ENCODE measurements around the gene CFTR.
A peak's percentile ranks its signal among the peaks of the same experiment; 100 is the strongest.

The CFTR gene

GRCh38 chr7:117652943-117653680 lies 173.3 kb downstream of the CFTR start:
- DNase-seq (ENCODE audit: low spot score): no peak

GRCh38 chr7:117654780-117655179 lies 175.0 kb downstream of the CFTR start:
- DNase-seq (ENCODE audit: low spot score): no peak

GRCh38 chr7:117656806-117657205 lies 177.0 kb downstream of the CFTR start:
- no peak for DNase-seq (ENCODE audit: low spot score)

- no peak for DNase-seq (ENCODE audit: low spot score)
Measured at GRCh38 chr7:117659531-117660011, 179.7 kb downstream of the CFTR start.

GRCh38 chr7:117661328-117661727 lies 181.5 kb downstream of the CFTR start:
- DNase-seq (ENCODE audit: low spot score): no peak

- DNase-seq (ENCODE audit: low spot score): no peak
Measured at GRCh38 chr7:117664047-117664446, 184.2 kb downstream of the CFTR start.

- no peak for DNase-seq (ENCODE audit: low spot score)
Measured at GRCh38 chr7:117665368-117665767, 185.5 kb downstream of the CFTR start.

- DNase-seq (ENCODE audit: low spot score): no peak
Measured at GRCh38 chr7:117666031-117666430, 186.2 kb downstream of the CFTR start.

GRCh38 chr7:117666689-117667088 lies 186.9 kb downstream of the CFTR start:
- no peak for DNase-seq (ENCODE audit: low spot score)

- no peak for DNase-seq (ENCODE audit: low spot score)
Measured at GRCh38 chr7:117667456-117667855, 187.6 kb downstream of the CFTR start.

GRCh38 chr7:117669818-117670217 lies 190.0 kb downstream of the CFTR start:
- DNase-seq (ENCODE audit: low spot score): peak; percentile 43

- no peak for DNase-seq (ENCODE audit: low spot score)
Measured at GRCh38 chr7:117672453-117672852, 192.6 kb downstream of the CFTR start.

- DNase-seq (ENCODE audit: low spot score): peak; percentile 91
Measured at GRCh38 chr7:117673367-117673766, 193.5 kb downstream of the CFTR start.

GRCh38 chr7:117673839-117674238 lies 194.0 kb downstream of the CFTR start:
- DNase-seq (ENCODE audit: low spot score): peak; percentile 88

GRCh38 chr7:117674617-117675016 lies 194.8 kb downstream of the CFTR start:
- DNase-seq (ENCODE audit: low spot score): no peak

- no peak for DNase-seq (ENCODE audit: low spot score)
Measured at GRCh38 chr7:117675497-117676435, 195.9 kb downstream of the CFTR start.

- DNase-seq (ENCODE audit: low spot score): no peak
Measured at GRCh38 chr7:117679120-117679519, 199.3 kb downstream of the CFTR start.

GRCh38 chr7:117682681-117683385 lies 203.0 kb downstream of the CFTR start:
- no peak for DNase-seq (ENCODE audit: low spot score)

GRCh38 chr7:117683430-117684175 lies 203.8 kb downstream of the CFTR start:
- DNase-seq (ENCODE audit: low spot score): no peak

GRCh38 chr7:117685795-117686194 lies 206.0 kb downstream of the CFTR start:
- DNase-seq (ENCODE audit: low spot score): no peak

- DNase-seq (ENCODE audit: low spot score): no peak
Measured at GRCh38 chr7:117686311-117686935, 206.6 kb downstream of the CFTR start.
